Esophagus squamous epithelium (tissue), 4 donors: ENCODE measurements around the gene DYNAP.

Experiments used
- POLR2A ChIP-seq, 4 donors: fragments of 450-650 bp; IDR thresholded peaks; one replicate each; pipeline ENCODE4 v1.6.1; 2017; ENCODE audit warnings: antibody characterized with exemption in 4 of 4, mild to moderate bottlenecking in 4 of 4, moderate library complexity in 3 of 4
- TF ChIP-seq, protein P1 (sequence below), 6 experiments: fragments of 450-650 bp in 4 of 6; fragments of 200-600 bp in 2 of 6; sonication (generic) in 2 of 6; IDR thresholded peaks; one replicate each; pipeline ENCODE4 v1.5.1; 2016 to 2019; ENCODE audit warnings: antibody characterized with exemption in 6 of 6, mild to moderate bottlenecking in 4 of 6, moderate library complexity in 4 of 6

GRCh38 chr18:54612237-54612636, 21.2 kb downstream of the DYNAP start:
- TF ChIP-seq, protein P1, sequence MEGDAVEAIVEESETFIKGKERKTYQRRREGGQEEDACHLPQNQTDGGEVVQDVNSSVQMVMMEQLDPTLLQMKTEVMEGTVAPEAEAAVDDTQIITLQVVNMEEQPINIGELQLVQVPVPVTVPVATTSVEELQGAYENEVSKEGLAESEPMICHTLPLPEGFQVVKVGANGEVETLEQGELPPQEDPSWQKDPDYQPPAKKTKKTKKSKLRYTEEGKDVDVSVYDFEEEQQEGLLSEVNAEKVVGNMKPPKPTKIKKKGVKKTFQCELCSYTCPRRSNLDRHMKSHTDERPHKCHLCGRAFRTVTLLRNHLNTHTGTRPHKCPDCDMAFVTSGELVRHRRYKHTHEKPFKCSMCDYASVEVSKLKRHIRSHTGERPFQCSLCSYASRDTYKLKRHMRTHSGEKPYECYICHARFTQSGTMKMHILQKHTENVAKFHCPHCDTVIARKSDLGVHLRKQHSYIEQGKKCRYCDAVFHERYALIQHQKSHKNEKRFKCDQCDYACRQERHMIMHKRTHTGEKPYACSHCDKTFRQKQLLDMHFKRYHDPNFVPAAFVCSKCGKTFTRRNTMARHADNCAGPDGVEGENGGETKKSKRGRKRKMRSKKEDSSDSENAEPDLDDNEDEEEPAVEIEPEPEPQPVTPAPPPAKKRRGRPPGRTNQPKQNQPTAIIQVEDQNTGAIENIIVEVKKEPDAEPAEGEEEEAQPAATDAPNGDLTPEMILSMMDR (IDR thresholded peaks at IDR 0.05): no peak
- TF ChIP-seq POLR2A (IDR thresholded peaks at IDR 0.05): no peak
